Lung microvascular endothelial cell (primary cell): Measurements from ENCODE around the gene PRDM10. TPM values are rescaled to one million over a fixed set of nuclear protein-coding genes. Genes with fewer than 3 reads are reported as not detected.
A peak's percentile ranks its signal among the peaks of the same experiment; 100 is the strongest.
"Not testable (repeated sequence)": the region's sequence is repeated elsewhere in the genome, so short reads cannot be mapped to it uniquely, and the experiment has no call there.

Source experiments
- DNase-seq, 2 donors: peaks; one replicate each; pipeline versions ENCODE4 v3.0.0 to v3.0.0-alpha.2; 2010; ENCODE audit warnings: low read depth in 2 of 2
- total RNA-seq: library from RNA; depleted of rRNA; stranded (reverse); fragments of >200 nt; gene quantifications from 2 replicates; pipeline ENCODE4 v1.2.1, GENCODE V29; 2014

Gene PRDM10
- total RNA-seq, 1 donor from 2014 or later = 3.8 TPM

DNA sequence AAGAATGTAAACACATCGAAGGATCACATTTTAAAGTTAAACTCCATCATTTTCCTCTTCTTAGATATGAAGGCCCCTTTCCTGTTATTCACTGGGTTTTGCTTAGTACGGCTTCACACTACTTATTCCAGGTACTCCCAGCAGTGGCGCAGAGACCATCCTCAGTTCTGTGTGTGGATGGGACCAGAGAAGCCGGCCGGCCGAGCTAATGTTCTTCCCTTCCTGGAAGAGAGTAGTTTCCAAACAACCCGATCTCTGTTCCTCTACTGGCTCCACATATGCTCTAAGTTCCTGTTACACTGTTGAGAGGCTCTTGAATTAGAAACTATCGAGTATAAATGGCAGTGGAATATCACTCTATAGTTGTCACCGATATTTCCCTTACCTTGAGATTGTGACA is 106.6 kb downstream of the PRDM10 start:
- DNase-seq = no peak

DNA sequence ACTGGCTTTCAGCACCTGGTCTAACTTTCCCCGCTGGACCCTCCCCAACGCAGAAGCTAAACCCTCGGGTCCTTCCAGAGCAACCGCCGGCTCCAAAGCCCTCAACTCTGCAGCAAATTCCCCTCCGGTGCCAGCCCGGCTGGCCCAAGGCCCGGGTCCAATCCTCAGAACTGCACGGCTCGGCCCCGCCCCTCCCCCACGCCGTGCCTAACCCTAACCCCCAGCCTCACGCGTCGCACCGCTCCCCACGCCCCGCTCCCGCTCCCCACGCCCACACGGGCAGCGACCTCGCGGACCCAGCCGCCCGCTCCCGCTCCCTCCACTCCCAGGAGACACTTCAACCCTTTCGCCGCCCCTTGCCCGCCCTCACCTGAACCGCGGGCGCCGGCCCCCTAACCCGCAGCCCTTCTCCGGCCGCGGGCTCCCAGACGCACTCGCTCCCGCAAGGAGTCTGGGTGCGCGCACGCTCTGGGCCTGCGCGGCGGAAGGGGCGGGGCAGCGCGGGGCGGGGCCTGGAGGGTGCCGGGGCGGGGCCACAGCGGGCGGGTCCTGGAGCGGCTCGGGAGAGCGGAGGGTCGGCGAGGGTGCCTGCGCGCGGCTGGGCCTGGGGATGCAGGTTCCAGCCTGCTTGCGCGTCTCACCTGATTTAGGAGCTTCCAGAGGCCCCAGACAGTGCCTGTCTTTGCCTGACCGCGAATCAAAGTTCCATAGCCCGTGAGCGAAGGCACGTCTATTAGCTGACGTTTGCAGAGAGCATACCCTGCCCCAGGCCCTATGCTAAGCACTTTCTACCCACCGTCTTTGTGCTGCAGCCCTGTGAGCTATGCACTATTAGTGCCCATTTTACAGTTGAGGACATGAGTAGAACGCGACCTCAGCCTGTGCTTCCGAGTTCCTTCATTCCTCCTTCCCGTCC is 107.3 kb downstream of the PRDM10 start, which contains the start of gene NFRKB:
Gene NFRKB, minus strand, starts transcription at position 453 of the 916 bp plus-strand sequence. CDS start 2,729 bp downstream, outside the sequence.
- DNase-seq = peak; percentile 76 to 84

DNA sequence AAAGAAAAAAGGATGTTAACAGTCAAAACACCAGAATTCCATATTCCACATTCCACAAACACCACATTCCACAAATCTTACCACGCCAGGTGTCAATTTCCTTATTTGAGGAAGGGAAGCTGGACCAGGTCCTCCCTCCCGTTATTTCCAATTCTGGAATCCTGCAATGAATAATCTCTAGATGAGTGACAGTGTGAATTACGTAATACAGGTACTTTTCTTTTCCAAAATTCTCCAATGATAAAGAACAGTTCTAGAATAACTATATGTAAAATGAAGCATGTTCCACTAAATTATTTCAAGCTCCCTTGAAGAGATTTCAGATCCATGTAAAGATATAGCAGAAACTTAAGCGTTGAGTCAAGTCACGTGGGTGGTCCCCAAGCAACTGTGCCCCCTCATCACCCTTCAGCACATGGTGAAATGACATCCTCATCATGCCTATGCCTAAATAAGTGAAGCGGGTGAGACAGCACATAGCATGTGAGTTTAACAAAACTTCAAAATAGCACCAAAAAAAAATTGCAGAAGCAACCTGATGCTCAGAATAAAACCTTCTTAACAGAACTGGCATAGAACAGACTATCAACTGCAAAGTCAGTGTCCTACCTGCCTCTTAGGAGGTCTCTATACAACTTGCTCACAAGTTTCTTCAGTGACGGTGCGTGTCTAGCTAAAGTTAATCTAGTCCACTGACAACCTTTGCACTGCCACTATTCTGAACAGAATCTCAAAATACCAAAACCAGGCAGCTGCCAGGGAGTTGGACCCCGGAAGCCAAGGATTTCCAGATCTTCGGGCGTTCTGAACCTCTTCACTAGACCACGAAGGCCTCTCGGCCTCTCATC is 108.1 kb downstream of the PRDM10 start:
- peak; percentile 3 to 12 for DNase-seq

DNA sequence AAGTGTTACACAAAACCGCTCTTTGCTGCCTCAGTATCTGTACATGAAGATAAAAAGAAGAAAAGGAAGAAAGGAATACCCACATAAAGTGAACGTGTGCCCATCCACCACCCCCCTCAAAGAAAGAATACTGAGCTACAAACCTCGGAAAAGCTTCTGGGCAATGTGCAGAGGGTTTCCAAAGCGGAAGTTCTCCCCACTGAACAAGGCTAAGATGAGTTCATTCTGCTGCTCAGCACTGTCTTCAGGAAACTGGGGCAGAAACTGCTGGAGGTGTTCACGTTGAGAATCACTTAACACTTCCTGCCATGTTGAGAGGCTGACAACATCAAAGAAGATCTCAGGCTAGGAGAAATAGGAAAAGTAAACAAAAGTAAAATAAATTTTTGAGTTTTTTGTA is 114.2 kb downstream of the PRDM10 start:
- peak in 1 of 2 donors; percentile 8 for DNase-seq

DNA sequence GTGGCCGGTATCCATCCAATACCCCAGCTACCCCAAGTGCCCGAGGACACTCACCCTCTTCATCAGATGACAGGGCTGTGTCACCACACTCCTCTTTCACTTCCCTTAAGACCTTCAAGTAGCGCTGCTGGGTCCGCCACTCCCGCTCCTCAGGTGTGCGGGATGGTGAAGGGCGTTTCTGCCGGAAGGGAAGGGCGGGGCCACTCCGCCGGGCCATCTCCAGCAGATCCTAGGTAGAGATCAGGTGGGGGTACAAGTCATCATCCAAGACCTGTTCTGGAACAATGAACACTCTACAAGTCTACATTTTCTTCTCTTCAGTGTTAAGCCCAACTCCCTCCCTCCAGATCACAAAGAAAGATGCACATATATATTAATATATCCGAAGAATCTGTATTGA is 117.3 kb downstream of the PRDM10 start:
- no peak for DNase-seq

DNA sequence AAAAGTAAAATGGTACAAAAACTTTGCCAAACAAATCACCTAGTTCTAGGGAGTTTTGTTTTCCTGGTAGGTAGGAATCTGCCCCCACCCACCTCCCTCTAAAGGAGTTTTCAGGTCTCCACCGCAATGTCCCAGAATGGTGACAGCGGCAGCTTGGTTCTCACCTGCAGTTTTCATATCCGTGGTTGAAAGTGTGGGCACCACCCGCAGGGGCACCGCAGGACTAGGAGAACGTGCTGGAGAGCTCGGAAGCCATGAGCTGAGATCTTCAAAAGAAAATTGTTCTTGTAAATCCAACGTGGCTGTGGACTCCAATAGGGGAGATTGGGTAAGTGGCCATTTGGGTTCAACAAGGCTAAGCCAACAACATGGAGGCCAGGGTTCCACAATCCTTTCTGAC is 118.1 kb downstream of the PRDM10 start:
- DNase-seq = no peak

GRCh38 chr11:129881570-129882170 is 121.0 kb downstream of the PRDM10 start:
- peak; percentile 46 to 57 for DNase-seq

GRCh38 chr11:129880311-129880710 is 122.3 kb downstream of the PRDM10 start:
- DNase-seq = no peak

GRCh38 chr11:129871914-129872313 is 130.7 kb downstream of the PRDM10 start:
- no peak for DNase-seq

- DNase-seq = not testable (repeated sequence)
These were observed 134.0 kb downstream of the PRDM10 start for GRCh38 chr11:129868626-129869025.

- DNase-seq = no peak
These were observed 136.3 kb downstream of the PRDM10 start for GRCh38 chr11:129866311-129866710.

DNA sequence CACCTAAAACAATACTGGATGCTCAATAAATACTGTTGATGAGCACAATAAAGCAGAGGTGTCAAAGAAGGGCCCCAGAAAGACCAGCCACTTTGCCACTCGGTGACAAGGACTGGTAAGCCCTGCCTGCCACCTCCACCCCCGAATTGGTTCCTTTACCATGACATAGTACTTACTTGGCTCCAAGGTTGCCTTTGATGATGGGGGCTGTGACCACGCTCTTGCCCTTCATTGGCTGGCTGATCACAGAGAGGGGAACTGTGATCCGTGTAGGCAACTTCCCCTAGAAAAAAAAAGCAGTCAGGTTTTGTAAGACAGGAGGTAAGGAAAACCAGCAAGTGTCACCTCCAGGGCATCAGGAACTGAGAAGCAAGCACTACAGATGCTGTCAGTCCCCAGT is 136.9 kb downstream of the PRDM10 start:
- no peak for DNase-seq

DNA sequence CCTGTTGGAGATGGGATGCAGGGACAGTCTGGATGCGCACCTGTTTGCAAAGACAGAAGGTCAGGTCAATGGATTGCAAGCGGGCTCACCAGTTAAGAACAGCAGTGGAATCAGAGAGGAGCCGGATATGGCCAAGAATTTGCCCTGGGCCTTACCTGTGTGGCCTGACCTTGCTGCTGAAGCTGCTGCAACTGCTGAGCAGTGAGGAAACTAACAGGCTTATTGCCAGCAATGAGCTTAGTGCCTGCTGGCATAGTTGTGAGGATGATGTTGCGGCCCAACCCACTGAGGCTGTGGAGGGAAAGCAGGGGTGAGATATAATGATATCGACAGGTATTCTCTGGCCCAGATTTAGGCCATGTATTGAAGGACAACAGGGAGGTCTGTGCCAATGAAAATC is 137.8 kb downstream of the PRDM10 start:
- DNase-seq = no peak

DNA sequence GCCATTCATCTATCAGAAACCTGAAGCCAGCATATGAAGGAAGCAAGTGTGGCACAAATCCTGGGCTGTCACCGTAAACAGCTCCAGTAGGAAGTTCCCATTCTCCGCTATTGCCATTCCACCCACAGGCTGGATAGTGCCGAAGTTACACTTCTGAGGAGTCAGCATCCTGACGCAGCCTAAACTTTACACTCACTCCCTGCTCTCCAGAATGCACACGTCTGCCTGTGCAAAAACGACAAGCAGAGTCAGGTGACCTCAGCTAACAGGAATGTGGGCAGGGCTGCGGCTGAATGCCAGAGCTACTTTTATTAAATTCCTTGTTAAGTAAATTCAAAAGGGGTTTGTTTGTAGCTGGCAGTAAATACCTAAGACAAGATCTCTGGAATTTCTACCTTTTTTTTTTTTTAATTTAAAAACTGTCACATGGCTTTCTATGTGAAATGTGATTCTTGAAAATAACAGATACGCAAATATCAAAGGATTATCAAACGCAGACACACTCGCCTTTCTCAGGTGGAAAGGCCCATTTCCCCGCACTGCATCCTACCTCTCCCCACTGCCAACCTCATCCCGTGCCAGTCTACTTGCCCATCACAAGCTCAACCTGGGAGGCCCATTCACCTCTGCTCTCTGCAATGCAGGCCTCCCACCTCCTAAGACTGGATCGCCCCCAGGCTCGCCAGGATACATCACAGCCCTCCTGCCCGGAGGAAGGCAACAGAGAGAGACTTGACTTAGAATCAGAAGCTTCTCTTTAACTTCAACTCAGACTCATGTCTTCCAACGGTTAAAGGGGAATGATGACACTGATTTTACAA is 140.7 kb downstream of the PRDM10 start:
- peak; percentile 84 to 88 for DNase-seq

DNA sequence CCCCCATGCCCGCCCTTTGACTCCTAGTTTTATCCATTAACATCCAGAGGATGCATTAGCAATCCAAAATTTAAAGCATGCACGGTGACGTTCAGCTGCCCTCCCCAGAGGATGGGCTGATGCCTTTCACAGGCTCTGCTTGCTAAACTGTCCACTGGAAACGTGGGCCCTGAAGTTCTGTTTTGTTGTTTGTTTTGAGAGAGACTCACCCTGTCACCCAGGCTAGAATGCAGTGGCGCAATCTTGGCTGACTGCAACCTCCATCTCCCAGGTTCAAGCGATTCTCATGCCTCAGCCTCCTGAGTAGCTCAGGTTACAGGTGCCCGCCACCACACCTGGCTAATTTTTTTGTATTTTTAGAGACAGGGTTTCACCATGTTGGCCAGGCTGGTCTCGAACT is 146.6 kb downstream of the PRDM10 start:
- no peak for DNase-seq

GRCh38 chr11:129855086-129855485 is 147.5 kb downstream of the PRDM10 start:
- DNase-seq = no peak

GRCh38 chr11:129854232-129854805 is 148.3 kb downstream of the PRDM10 start:
- DNase-seq = no peak

DNA sequence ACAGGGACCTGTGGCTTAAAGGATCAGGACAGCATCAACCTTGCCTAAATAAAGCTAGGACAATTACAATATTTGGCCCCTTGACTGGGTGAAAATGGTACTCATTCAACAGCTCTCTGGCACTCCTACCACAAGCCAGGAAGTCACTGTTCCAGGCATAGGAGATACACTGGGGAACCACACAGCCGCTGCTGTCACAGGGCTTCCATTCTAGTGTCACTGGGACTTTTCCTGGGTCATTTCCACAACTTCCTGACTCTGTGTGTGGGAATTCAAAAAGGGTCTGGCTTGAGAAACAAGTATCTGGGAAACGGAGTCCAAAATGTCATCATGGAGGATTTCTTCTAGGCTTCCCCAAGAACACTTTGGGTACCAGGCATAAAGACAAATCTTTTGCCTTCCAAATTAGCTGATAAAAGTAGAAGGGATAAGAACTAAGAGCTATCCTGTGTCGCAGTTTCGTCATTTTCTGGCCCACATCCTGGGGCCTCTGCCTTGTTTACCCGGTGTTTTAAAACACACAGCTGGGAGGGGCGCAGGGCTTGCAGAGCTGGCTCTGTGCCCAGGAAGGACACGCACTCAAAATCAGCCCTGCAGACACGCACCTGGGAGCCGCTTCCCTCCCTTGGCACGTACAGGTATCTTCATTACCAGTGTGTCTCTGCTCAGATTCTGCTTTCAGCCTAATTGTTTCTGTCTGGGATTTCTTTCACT is 149.0 kb downstream of the PRDM10 start:
- DNase-seq = peak; percentile 56 to 83

DNA sequence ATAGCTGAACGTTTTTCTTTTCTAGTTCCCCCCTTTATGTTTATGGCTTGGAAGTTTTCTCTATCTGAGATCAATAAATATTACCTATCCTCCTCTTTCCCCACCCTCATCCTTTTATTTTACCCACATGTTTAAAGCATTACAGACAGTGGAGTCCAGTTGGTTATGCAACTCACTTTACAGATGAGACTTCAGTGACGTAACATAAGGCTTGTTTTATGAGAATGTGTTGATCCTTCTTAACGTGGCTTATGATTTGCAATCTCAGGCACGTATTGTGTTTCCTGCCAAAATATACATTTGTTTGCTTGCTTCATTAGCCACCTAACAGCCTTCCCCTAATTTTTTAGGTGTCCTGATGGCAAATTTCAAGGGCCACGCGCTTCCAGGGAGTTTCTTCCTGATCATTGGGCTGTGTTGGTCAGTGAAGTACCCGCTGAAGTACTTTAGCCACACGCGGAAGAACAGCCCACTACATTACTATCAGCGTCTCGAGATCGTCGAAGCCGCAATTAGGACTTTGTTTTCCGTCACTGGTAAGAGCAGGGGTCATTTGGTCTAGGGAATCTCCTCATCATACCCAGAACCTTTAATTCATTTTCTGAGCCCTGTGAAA is 150.4 kb downstream of the PRDM10 start:
- DNase-seq = no peak
